NCI-H2227 (cell line): ENCODE measurements around the gene ARSB.
"Not testable (repeated sequence)": the region's sequence is repeated elsewhere in the genome, so short reads cannot be mapped to it uniquely, and the experiment has no call there.

Experiments used
- DNase-seq: peaks from one replicate; lab custom pipeline; 2025; ENCODE audit not compliant: unreplicated experiment; lab: John Stamatoyannopoulos, UW

The ARSB gene

GRCh38 chr5:78997090-78997489 lies 12.0 kb upstream of the ARSB start:
- DNase-seq = no peak

GRCh38 chr5:78995521-78996007 lies 10.5 kb upstream of the ARSB start:
- no peak for DNase-seq

DNA sequence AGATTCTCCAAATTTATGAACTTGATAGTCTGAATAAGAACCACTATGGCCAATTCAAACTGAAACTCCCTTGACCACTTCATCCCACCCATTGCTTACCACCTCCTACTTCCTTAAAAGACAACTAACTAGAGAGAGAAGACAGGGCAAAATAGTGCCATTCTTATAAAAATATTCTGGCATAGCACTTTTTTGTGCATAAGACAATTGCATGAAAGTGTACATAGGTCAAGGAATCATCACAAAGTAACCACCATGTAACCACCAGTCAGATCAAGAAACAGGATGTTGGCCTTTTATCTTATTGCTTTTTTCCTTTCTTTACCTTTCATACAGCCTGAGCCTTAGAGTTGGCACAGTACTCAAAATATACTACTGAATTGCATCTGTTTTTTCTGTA lies 8.1 kb upstream of the ARSB start:
- no peak for DNase-seq

DNA sequence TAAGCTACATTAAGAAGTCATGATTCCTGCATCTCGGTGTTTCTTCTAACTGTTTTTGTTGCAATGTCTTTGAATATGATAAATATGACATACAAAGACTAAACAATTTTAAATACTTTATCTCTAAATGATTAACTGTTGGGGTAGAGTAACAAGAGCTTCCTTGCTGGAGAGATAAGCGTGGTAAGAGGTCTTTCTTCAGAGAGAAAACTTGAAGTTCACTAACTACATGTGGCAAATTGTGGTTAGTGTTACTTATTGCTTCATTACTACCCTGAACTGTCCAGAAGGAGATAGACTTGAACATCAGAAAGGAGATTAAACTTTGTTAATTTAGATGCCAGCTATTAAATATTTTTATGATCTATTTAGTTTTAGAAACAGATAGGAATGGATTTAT lies 7.0 kb upstream of the ARSB start:
- DNase-seq = no peak

GRCh38 chr5:78989080-78989479 lies 4.0 kb upstream of the ARSB start:
- no peak for DNase-seq

DNA sequence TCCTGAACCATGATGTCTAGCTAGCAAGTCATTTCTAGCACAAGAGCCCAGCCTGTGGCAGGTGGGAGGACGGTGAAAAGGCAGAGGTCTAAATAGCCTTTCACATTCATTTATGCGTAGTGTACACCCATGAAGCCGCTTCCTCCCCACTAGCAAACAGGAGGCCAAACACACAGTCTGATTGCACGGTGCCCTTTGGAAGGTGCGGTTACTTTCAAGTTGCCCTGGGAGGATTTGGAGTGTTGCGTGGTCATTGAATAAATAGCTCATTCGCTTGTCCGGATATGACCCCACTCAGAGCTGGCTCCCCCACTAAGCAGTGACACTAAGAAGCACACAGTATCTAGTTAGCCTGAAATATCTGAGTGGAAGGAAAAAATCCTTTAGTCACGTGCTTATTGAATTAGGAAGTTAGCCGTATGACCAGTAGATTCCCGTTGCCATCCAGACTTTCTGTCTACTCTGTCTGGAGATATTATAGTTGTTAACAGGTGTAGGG lies 664 bp upstream of the ARSB start:
- peak; percentile 25 for DNase-seq

DNA sequence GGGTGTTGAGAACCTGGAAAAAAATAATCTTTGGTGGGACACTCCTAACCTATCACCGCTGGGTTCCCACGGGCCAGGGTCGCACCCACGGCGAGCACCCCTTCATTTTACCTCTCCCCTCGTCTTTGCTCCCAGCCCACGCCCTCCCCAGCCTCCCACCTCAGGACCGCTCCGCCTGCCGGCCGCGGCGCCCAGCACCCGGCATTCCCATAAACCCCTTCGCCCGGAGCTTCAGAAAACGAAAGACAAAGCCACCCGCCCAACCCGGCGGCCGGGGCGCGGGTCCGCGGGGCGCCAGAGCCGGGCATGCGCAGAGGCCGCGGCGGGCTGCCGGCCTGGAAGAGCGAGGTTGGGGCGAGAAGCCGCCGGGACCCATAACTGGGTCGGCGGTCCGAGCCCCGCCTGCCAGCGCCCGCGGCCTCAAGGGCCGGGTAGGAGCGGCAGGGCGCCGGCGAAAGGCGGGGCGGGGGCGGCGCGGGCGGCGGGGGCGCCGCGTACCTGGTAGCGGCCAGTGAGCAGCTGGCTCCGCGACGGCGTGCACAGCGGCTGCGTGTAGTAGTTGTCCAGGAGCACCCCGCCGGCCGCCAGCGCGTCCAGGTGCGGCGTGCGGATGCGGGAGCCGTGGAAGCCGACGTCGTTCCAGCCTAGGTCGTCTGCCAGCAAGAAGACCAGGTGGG lies 533 bp downstream of the ARSB start:
- peak; percentile 86 for DNase-seq

DNA sequence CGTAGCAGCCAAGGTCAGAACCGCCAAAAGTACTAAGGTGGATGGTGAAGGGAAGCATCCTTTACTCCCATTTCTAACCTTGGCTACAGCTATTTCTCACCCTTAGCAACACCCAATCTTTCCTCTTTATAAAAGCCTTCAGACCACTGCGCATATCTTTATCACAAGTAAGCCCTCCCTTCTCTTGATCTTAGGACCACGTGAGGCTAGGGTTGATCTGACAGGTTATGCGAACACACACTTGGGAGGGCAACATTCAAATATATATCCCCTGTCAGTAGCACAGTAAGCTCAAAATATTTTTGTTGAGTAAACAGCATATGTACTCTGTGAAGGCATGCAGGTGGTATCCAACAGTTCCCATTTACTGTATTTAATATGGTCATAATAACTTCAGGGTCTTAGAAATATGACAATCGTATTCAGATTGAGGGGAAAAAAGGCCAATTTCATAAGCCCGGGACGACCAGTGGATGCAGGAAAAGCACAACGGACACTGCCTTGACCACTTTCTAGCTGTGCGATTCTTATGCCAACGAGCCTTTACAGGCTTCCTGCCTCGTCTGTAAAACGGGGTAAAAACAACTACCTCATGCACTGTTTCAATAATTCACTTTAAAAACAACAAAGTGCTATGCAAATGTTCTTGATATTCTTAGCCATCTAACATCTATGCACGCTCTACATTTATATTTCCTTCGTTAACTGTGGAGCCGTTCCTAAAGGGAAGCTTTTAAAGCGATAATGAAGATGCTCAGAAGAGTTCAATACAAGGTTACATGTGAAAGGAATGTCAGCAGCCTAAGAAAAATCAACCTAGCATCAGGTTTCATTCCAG lies 1.3 kb downstream of the ARSB start:
- peak; percentile 8 for DNase-seq

- not testable (repeated sequence) for DNase-seq
Measured at GRCh38 chr5:78983194-78983593, 1.9 kb downstream of the ARSB start.

- no peak for DNase-seq
Measured at GRCh38 chr5:78979909-78980308, 5.2 kb downstream of the ARSB start.

DNA sequence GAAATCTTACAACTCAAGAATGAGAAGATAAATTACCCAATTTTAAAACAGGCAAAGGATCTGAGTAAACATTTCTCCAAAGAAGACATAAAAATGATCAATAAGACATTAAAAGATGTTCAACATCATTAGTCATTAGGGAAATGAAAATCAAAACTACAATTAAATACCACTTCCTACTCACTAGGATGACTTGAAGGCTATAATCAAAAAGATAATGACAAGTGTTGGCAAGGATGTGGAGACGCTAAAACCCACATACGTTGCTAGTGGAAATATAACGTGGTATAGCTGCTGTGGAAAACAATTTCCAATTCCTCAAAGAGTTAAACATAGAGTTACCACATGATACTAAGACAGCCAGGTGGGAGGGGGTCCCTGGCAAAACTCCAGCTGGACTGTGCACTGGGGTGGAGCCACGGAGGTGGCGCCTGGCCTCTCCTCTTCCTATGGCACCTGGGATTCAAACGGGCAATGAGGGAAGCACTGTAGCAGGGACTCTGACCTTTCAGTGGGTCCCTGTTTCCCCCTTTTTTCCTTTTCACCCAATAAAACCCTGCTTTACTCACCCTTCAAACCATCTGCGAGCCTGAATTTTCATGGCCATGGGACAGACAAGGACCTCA lies 5.9 kb downstream of the ARSB start:
- no peak for DNase-seq

DNA sequence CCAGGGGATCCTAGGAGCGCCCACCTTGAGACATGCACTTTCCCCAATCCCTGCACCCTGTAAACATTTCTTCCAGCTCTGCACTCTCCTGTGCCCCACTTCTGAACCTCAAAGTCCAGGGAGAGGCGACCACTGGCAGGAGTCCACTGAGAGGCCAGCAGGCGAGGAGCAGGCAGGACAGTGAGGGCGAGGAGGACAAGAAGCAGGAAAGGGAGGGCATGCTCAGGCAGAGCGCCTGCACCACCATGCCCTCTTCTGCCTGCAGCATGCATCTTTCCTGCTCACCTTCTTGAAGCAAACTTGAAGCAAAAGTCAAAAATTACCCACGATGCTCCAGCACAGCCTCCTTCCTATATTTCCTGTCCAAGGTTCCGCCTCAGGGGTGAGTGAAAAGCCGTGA lies 10.1 kb downstream of the ARSB start:
- DNase-seq = no peak

- no peak for DNase-seq
Measured at GRCh38 chr5:78974601-78975000, 10.5 kb downstream of the ARSB start.

DNA sequence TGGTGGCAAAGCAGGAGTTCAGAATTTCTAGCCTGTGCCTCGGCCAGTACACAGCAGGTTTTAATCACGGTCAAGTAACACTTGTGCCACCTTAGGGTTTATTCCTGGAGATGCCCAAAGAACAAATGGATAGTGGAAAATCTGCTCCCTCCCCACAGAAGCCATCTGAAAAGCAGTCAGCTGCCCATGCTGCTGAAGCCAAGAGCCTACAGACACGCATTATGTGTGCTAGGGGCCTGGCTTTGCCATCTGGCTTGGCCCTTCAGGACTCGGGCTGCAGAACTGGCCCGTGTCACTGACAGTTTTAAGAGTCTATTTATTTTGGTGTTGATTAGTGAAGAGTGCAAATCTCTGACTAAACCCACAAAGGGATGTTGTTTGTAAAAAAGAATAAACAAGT lies 11.1 kb downstream of the ARSB start:
- no peak for DNase-seq

- DNase-seq = peak; percentile 31
Measured at GRCh38 chr5:78972654-78973428, 12.3 kb downstream of the ARSB start.

- no peak for DNase-seq
Measured at GRCh38 chr5:78971998-78972397, 13.1 kb downstream of the ARSB start.

- no peak for DNase-seq
Measured at GRCh38 chr5:78968781-78969180, 16.3 kb downstream of the ARSB start.

- DNase-seq = peak; percentile 56
Measured at GRCh38 chr5:78964889-78965288, 20.2 kb downstream of the ARSB start.

GRCh38 chr5:78961743-78962142 lies 23.4 kb downstream of the ARSB start:
- no peak for DNase-seq

DNA sequence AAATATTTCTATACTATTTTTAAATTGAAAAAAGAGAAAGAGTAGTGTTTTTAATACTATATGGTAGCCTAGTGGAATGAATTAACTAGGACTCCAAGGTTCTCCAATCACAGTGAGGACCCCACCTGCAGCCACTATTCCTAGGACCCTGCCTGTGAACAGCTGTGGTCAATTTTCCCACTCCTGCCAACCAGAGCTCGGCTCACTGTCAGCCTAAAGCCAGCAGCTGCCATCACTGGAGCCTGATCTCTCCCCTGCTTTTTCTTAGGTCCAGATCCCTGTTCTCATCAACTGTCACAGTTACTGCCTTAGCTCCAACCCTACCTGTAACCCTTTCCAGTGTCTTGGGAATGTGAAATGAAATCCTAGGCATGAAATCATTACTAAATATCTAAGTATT lies 25.3 kb downstream of the ARSB start:
- no peak for DNase-seq
